Erythroblast (primary cell): ENCODE measurements around the gene DENND1B.
"Not testable (repeated sequence)": the region's sequence is repeated elsewhere in the genome, so short reads cannot be mapped to it uniquely, and the experiment has no call there.

Experiments used
- DNase-seq, 2 experiments: peaks; one replicate each; lab custom pipeline; 2025; lab: John Stamatoyannopoulos, UW
- GATA1 ChIP-seq: IDR thresholded peaks from 2 replicates; pipeline ENCODE4 v1.6.1; 2011; ENCODE audit warnings: low read depth, mild to moderate bottlenecking, control low read depth, low read length, moderate library complexity
- POLR2A ChIP-seq: IDR thresholded peaks from 2 replicates; pipeline ENCODE4 v1.6.1; 2011; ENCODE audit warnings: mild to moderate bottlenecking, low read length

The DENND1B gene

DNA sequence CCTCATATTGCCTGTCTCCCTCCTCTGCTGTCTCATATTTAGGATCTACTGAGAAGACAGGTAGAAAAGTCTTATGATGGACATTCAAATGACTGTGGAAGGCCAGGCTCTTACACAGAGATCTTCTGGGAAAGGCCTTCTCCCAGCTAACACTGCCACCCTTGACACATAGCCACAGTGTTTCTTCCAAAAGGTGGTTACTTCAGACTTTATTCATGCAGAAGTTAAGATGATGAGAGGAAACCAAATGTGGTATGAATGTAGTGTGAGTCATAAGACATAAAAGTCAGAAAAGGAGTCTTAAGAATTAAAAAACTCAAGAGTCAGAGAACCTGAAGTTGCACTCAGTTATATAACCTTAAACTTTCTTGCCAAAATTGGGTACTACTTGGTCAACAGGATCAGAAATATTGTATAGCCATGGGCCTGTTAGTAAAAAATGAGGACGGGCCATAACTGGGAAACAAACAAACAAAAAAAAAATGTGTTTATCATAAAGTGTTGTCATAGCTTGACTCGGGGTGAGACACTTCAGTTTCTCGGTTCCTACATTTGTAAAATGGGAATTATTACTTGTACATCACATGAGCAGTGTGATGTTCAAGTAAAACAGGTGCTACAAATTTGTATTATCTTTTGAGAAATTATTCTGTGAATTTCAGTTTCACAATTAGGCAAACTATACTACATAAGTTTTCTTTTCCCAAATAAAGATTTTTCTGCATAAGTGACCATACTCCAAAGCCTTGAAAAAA, 1.2 kb upstream of the DENND1B start:
- TF ChIP-seq GATA1 = no peak
- TF ChIP-seq POLR2A = no peak
- DNase-seq = peak in 1 of 2 experiments; percentile 55

- TF ChIP-seq POLR2A (no peak), GATA1 (no peak)
Observed at GRCh38 chr1:197774466-197775281, 606 bp downstream of the DENND1B start.

GRCh38 chr1:197773856-197774255, 1.4 kb downstream of the DENND1B start:
- peak; percentile 21 to 46 for DNase-seq
- TF ChIP-seq GATA1 (no peak), POLR2A (no peak)

More at GRCh38 chr1:197774466-197775281, 606 bp downstream of the DENND1B start:
- peak; percentile 80 to 82 for DNase-seq

DNA sequence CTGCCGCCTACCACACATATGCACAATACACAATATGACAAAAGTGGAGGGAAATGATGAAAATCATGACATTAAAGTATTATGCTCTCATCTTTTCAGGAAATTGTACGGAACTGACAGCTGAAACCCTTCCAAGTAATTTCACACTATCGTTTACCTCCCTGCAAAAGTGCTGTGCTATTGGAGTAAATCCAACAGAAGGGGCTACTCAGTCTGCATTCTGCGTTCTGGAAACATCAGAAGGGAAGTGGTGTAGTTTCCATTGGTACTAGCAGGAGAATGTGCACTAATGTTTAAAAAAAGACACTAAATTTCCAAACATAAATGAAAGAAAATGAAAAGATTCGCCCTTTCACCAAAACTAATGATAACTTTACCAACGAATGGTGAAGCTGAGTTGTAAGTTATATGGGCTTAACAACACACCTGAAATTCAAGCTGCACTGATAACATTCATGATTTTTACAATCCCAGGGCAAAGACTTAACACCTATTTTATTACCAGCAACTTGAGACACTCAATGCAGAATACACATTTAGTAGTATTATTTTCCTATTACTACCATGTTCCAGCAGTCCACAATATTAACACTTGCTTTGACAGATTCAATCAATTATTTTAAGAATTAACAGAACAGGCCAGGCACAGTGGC, 3.2 kb downstream of the DENND1B start:
- TF ChIP-seq POLR2A (no peak), GATA1 (no peak)
- DNase-seq = no peak

- TF ChIP-seq POLR2A = no peak
- no peak for TF ChIP-seq GATA1
- no peak for DNase-seq
Observed at GRCh38 chr1:197771386-197771785, 3.9 kb downstream of the DENND1B start.

DNA sequence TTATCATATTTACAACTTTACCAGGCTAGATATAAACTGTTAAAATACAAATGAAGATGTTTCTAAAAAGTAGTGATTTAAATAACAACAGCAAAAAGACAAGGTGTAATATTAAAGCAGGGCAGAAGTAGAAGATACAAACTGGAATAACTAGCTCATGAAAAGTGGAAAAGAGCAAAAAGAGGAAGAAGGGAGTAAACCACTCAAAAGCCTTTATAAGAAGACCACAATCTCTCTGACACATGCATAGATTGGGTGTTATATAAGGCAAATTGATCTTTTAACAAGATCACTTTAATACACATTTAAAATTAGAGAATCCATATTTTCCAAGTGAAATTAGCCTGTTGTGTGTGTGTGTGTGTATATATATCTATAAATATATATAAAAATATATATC, 5.0 kb downstream of the DENND1B start:
- no peak for TF ChIP-seq POLR2A
- no peak for TF ChIP-seq GATA1
- no peak for DNase-seq

DNA sequence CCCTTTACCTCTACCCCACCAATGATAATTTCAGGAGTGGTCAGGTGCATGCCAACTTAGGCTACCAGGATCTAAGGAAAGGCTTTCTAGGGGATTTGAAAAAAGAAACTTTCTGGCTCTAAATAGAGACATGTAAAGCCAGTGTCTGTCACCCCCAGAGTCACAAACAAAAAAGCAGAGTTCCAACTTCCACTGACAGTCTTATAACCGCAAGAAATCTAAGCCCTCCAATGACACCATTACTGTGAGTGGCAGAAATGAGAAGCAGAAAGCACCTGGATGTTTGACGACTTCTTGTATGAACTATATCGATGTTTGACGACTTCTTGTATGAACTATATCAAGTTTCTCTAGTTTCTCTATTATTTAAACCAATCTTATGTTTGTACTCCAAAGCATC, 6.0 kb downstream of the DENND1B start:
- no peak for DNase-seq
- TF ChIP-seq POLR2A (no peak), GATA1 (no peak)

- no peak for DNase-seq
- TF ChIP-seq GATA1 = no peak
- no peak for TF ChIP-seq POLR2A
Observed at GRCh38 chr1:197768014-197768805, 7.1 kb downstream of the DENND1B start.

DNA sequence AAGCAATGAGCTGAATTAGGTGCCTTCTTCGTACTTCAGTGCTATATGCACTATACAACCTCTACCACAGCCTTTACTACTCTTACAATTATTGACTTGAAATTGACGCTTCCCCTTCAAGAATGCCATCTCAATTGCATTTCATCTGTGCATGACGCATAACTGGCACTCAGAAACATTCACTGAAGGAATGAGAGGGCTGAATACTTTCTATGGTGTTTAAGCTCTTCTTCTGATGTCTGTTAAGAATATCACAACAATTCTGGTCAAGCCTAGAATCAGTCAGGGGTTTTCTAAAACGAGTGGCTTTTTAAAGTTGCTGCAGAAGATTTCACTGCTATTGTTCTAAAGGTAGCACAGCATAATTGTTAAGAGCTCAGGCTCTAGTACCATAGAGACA, 11.5 kb downstream of the DENND1B start:
- TF ChIP-seq POLR2A (no peak), GATA1 (no peak)
- DNase-seq = peak in 1 of 2 experiments; percentile 29

GRCh38 chr1:197763307-197763706, 12.0 kb downstream of the DENND1B start:
- no peak for TF ChIP-seq POLR2A
- no peak for TF ChIP-seq GATA1
- no peak for DNase-seq

- no peak for DNase-seq
Observed at GRCh38 chr1:197761654-197762053, 13.6 kb downstream of the DENND1B start.

DNA sequence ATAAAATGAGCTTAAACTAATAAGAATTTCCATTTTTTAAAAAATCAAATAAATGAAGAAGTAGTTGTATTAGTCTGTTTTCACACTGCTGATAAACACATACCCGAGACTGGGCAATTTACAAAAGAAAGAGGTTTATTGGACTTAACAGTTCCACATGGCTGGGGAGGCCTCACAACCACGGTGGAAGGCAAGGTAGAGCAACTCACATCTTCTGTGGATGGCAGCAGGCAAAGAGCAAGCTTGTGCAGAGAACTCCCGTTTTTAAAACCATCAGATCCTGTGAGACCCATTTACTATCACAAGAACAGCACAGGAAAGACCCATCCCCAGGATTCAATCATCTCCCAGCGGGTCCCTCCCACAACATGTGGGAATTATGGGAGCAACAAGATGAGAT, 19.7 kb downstream of the DENND1B start:
- DNase-seq = not testable (repeated sequence)

More at GRCh38 chr1:197761654-197762053, 13.6 kb downstream of the DENND1B start:
- TF ChIP-seq POLR2A (no peak), GATA1 (no peak)

GRCh38 chr1:197752652-197753164, 22.6 kb downstream of the DENND1B start:
- DNase-seq = not testable (repeated sequence)

DNA sequence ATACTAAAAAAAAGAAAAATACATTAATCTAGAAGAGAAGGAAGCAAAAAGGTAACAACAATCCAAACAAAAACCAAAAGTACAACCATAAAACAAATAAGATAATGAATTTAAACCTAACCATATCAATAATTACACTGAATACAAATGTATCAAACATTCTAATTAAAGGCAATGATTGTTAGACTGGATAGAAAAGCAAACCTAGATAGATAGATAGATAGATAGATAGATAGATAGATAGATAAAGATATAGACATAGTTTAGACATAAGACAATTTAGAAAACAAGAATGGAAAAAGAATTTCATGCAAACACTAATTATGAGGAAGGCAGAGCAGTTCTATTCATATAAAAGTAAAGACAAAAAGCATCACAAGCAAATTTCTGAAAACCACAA, 24.9 kb downstream of the DENND1B start:
- no peak for TF ChIP-seq GATA1
- no peak for TF ChIP-seq POLR2A
- no peak for DNase-seq
